Adrenal gland (tissue), 5 donors: ENCODE data around the gene OSTF1.

Experiments used
- CTCF ChIP-seq, 6 experiments: fragments of 450-650 bp in 4 of 6; fragments of 200-600 bp in 2 of 6; sonication (generic) in 1 of 6; IDR thresholded peaks; 1 replicate in 5 of 6; 2 replicates in 1 of 6; pipeline versions ENCODE4 v1.5.1 to v1.8.0; 2016 to 2021; ENCODE audit warnings: antibody characterized with exemption in 6 of 6, mild to moderate bottlenecking in 2 of 6, moderate library complexity in 1 of 6
- POLR2A ChIP-seq, 2 donors: fragments of 450-650 bp; IDR thresholded peaks; one replicate each; pipeline ENCODE4 v1.6.1; 2017; ENCODE audit warnings: antibody characterized with exemption in 2 of 2, mild to moderate bottlenecking in 2 of 2, moderate library complexity in 1 of 2
- donor health status: DM: no; HTN: no; CAD: no.

- TF ChIP-seq CTCF (IDR thresholded peaks at IDR 0.05) (no peak), POLR2A (IDR thresholded peaks at IDR 0.05) (no peak)
Measured at GRCh38 chr9:75134495-75134894, 46.2 kb downstream of the OSTF1 start.
